Measurements from ENCODE around the gene PRR20B.

- no peak for TF ChIP-seq CTCF (tag by site-specific recombination; IDR thresholded peaks at IDR 0.05)
- no peak for TF ChIP-seq ZNF629 (tag by site-specific recombination; IDR thresholded peaks at IDR 0.05)
- TF ChIP-seq ZNF146 (tag by site-specific recombination; IDR thresholded peaks at IDR 0.05), result no peak
- no peak for TF ChIP-seq ZBTB49 (tag by site-specific recombination; IDR thresholded peaks at IDR 0.05; ENCODE audit: low read depth)
- TF ChIP-seq ZNF157 (tag by site-specific recombination; IDR thresholded peaks at IDR 0.05), result no peak
- no peak for TF ChIP-seq ZFP41 (tag by site-specific recombination; IDR thresholded peaks at IDR 0.05; ENCODE audit: borderline replicate concordance)
- TF ChIP-seq TCF7L2 (IDR thresholded peaks at IDR 0.05; ENCODE audit: borderline replicate concordance, low read depth, low read length), result no peak
- TF ChIP-seq ZNF398 (tag by site-specific recombination; IDR thresholded peaks at IDR 0.05), result no peak
- TF ChIP-seq ZNF24 (tag by site-specific recombination; IDR thresholded peaks at IDR 0.05), result no peak
- no peak for TF ChIP-seq KLF10 (tag by site-specific recombination; IDR thresholded peaks at IDR 0.05)
- TF ChIP-seq ZBTB7A (tag by site-specific recombination; IDR thresholded peaks at IDR 0.05; ENCODE audit: low read depth), result no peak
- no peak for TF ChIP-seq ZNF670 (tag by site-specific recombination; IDR thresholded peaks at IDR 0.05; ENCODE audit: low read depth)
- TF ChIP-seq ZNF138 (tag by site-specific recombination; IDR thresholded peaks at IDR 0.05; ENCODE audit: borderline replicate concordance), result no peak
- TF ChIP-seq ZNF776 (tag by site-specific recombination; IDR thresholded peaks at IDR 0.05; ENCODE audit: borderline replicate concordance), result no peak
Measured at GRCh38 chr13:57128909-57129308, 18.4 kb upstream of the PRR20B start.
